GM23248 (cell line): ENCODE measurements around the gene PPFIBP1.

Experiments
- EZH2 ChIP-seq: fragments of 200-600 bp; sonication (generic); IDR thresholded peaks from 2 replicates; pipeline ENCODE4 v1.6.1; 2018; ENCODE audit warnings: antibody characterized with exemption, mild to moderate bottlenecking; ENCODE audit not compliant: insufficient read depth, poor library complexity, severe bottlenecking
- EZH2phosphoT487 ChIP-seq: fragments of 200-600 bp; sonication (generic); IDR thresholded peaks from 2 replicates; pipeline ENCODE4 v1.6.1; 2018; ENCODE audit warnings: antibody characterized with exemption, moderate library complexity, mild to moderate bottlenecking, low read depth; ENCODE audit not compliant: insufficient read depth

GRCh38 chr12:27680619-27681018, 156.6 kb downstream of the PPFIBP1 start:
- TF ChIP-seq EZH2phosphoT487 (no peak), EZH2 (no peak)
